B cell (primary cell): ENCODE data around the gene THSD7A. TPM values are rescaled to one million over a fixed set of nuclear protein-coding genes. Genes with fewer than 3 reads are reported as not detected.

ENCODE experiments used
- ATAC-seq: fragments of 200-7000 bp; cut with Tn5 transposase; one replicate; pipeline ENCODE4 v1.10.0; 2021; ENCODE audit warnings: low read depth, mild to moderate bottlenecking, moderate number of reproducible peaks, moderate library complexity
- CTCF ChIA-PET: fragments of 350-600 bp; sonication (Branson Sonifier 250); formaldehyde crosslinking; loops from one replicate; lab custom pipeline; 2021; ENCODE audit warnings: antibody characterized with exemption, inconsistent platforms; lab: Charles Lee
- POLR2A ChIA-PET: fragments of 350-600 bp; sonication (Branson Sonifier 250); formaldehyde crosslinking; loops from one replicate; lab custom pipeline; 2021; ENCODE audit warnings: antibody characterized with exemption; lab: Charles Lee
- DNase-seq: peaks from one replicate; pipeline ENCODE4 v3.0.0; 2013
- H2AFZ ChIP-seq: 2 replicates; pipeline ENCODE4 v1.6.1; 2012; ENCODE audit warnings: mild to moderate bottlenecking, low read depth, low read length; ENCODE audit not compliant: insufficient read depth, poor library complexity, severe bottlenecking
- H3K27ac ChIP-seq, 2 donors: 1 replicate in 1 of 2; 2 replicates in 1 of 2; pipeline ENCODE4 v1.5.1; 2012 to 2013; ENCODE audit warnings: low read length in 2 of 2, mild to moderate bottlenecking in 2 of 2, moderate library complexity in 1 of 2
- H3K27me3 ChIP-seq, 4 experiments: fragments of 200-600 bp in 1 of 4; sonication (generic) in 1 of 4; replicated peaks in 1 of 4; 1 replicate in 2 of 4; 2 replicates in 2 of 4; pipeline versions ENCODE4 v1.6.1 to v1.7.0; 2013 to 2016; ENCODE audit warnings: low read length in 3 of 4, mild to moderate bottlenecking in 2 of 4, mixed read lengths in 1 of 4, moderate library complexity in 1 of 4; ENCODE audit not compliant: insufficient read depth in 4 of 4, control insufficient read depth in 3 of 4; ENCODE audit errors: control extremely low read depth in 1 of 4
- H3K36me3 ChIP-seq, 2 experiments: replicated peaks in 1 of 2; 1 replicate in 1 of 2; 2 replicates in 1 of 2; pipeline versions ENCODE4 v1.6.1 to v1.7.1; 2013; ENCODE audit warnings: low read length in 1 of 2; ENCODE audit not compliant: insufficient read depth in 2 of 2, control insufficient read depth in 1 of 2; ENCODE audit errors: control extremely low read depth in 1 of 2, extremely low read depth in 1 of 2
- H3K4me1 ChIP-seq, 2 donors: fragments of 200-600 bp in 1 of 2; sonication (generic) in 1 of 2; 1 replicate in 1 of 2; 2 replicates in 1 of 2; pipeline versions ENCODE4 v1.5.1 to v1.6.1; 2013 to 2017; ENCODE audit warnings: low read length in 2 of 2; ENCODE audit not compliant: control insufficient read depth in 2 of 2, insufficient read depth in 2 of 2
- H3K4me2 ChIP-seq: replicated peaks from 2 replicates; pipeline ENCODE3; 2012; ENCODE audit warnings: mild to moderate bottlenecking, low read depth, low read length; ENCODE audit not compliant: poor library complexity, severe bottlenecking
- H3K4me3 ChIP-seq, 5 experiments: fragments of 200-600 bp in 1 of 5; sonication (generic) in 1 of 5; 1 replicate in 3 of 5; 2 replicates in 2 of 5; pipeline versions ENCODE4 v1.5.1 to v1.7.0; 2011 to 2016; ENCODE audit warnings: low read length in 4 of 5, mild to moderate bottlenecking in 4 of 5, low read depth in 2 of 5, control low read depth in 1 of 5, moderate library complexity in 1 of 5; ENCODE audit not compliant: insufficient read depth in 1 of 5; ENCODE audit errors: control extremely low read depth in 1 of 5, extremely low read depth in 1 of 5
- H3K79me2 ChIP-seq: fragments of 200-600 bp; sonication (generic); one replicate; pipeline ENCODE4 v1.6.0; 2016; ENCODE audit warnings: low read length; ENCODE audit not compliant: control insufficient read depth, insufficient read depth
- H3K9ac ChIP-seq: fragments of 200-600 bp; sonication (generic); 2 replicates; pipeline ENCODE4 v1.6.1; 2017; ENCODE audit warnings: mild to moderate bottlenecking, low read length, moderate library complexity
- H3K9me3 ChIP-seq, 3 donors: one replicate each; pipeline versions ENCODE4 v1.6.1 to v1.7.1; 2013; ENCODE audit warnings: low read length in 2 of 3; ENCODE audit not compliant: control insufficient read depth in 2 of 3, insufficient read depth in 1 of 3; ENCODE audit errors: control extremely low read depth in 1 of 3
- H4K20me1 ChIP-seq: 2 replicates; pipeline ENCODE4 v1.6.0; 2012; ENCODE audit warnings: mild to moderate bottlenecking, low read length; ENCODE audit not compliant: insufficient read depth, control insufficient read depth, poor library complexity, severe bottlenecking
- H3K27ac Mint-ChIP-seq: one replicate; pipeline ENCODE4 v1.8.0; 2021; ENCODE audit warnings: mixed read lengths
- H3K27me3 Mint-ChIP-seq: one replicate; pipeline ENCODE4 v1.8.0; 2021; ENCODE audit warnings: mixed read lengths
- H3K4me1 Mint-ChIP-seq: one replicate; pipeline ENCODE4 v1.8.0; 2021; ENCODE audit warnings: mixed read lengths
- H3K4me3 Mint-ChIP-seq: one replicate; pipeline ENCODE4 v1.8.0; 2021; ENCODE audit warnings: mixed read lengths
- H3K9me3 Mint-ChIP-seq: one replicate; pipeline ENCODE4 v1.8.0; 2022; ENCODE audit warnings: mixed read lengths; ENCODE audit not compliant: insufficient read depth
- CTCF ChIP-seq: fragments of 200-600 bp; IDR thresholded peaks from one replicate; pipeline ENCODE4 v1.8.0; 2022; ENCODE audit warnings: antibody characterized with exemption, mild to moderate bottlenecking
- EZH2 ChIP-seq: IDR thresholded peaks from 2 replicates; pipeline ENCODE4 v1.6.1; 2012; ENCODE audit warnings: borderline replicate concordance, low read depth, mild to moderate bottlenecking, moderate library complexity, low read length; ENCODE audit not compliant: insufficient read depth, poor library complexity, severe bottlenecking
- WGBS: methylation state at CpG from one replicate; pipeline ENCODE4 v1.1.5; 2013; ENCODE audit warnings: missing lambda C conversion rate; ENCODE audit not compliant: insufficient coverage; 5-methylcytosine and 5-hydroxymethylcytosine counted together
- intact Hi-C: fragments of 100-400 bp; cut with micrococcal nuclease; formaldehyde crosslinking; loops from one replicate; pipeline ENCODE4 v1.10.0; 2022
- polyA plus RNA-seq: library from polyadenylated mRNA; depleted of rRNA; stranded (reverse); fragments of >200 nt; gene quantifications from 2 replicates; pipeline ENCODE4 v1.2.3, GENCODE V29; 2012
- total RNA-seq, 2 donors: library from RNA; stranded (reverse); fragments of 120-200 nt in 1 of 2; gene quantifications; 1 replicate in 1 of 2; 2 replicates in 1 of 2; pipeline versions ENCODE4 v1.2.3 to v1.2.4, GENCODE V29; 2013 to 2022

The THSD7A gene
- total and polyA plus RNA-seq, 2 donors (not counting 1 experiment from before 2014, with no cell fraction given): not detected

DNA sequence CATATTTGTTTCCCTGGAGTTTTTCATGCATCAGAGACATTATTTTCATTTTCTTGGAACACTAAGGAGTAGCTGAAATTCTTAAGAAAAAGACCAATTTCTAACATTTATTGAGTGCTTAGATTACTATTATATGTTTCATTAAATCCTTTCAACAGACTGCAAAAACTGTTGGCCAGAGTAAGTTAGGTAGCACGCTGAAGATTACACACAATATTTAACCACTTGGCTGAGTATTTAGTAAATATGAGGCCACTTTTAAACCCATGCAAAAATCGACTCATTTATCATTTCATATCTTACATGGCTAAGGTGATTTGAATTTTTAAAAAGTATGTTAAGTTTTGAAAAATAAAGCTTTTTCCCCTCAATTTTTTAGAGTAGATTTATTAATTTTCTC lies 358.8 kb downstream of the THSD7A start:
- Histone ChIP-seq H3K9ac (no peak overlapping the region), H3K27me3 (no peaks in the 10 kb centered on the region), H3K4me1 (no peaks in the 10 kb centered on the region), H3K36me3 (no peaks in the 10 kb centered on the region), H4K20me1 (no peaks in the 10 kb centered on the region), H3K4me3 (no peak overlapping the region), H3K27ac (no peak overlapping the region), H3K79me2 (no peaks in the 10 kb centered on the region), H3K4me2 (no peak overlapping the region), H3K9me3 (no peaks in the 10 kb centered on the region), H2AFZ (no peak overlapping the region)
- CTCF ChIA-PET: no interaction called here
- Mint-ChIP-seq H3K4me3 (no peak overlapping the region), H3K27ac (no peak overlapping the region), H3K4me1 (no peaks in the 10 kb centered on the region), H3K27me3 (no peaks in the 10 kb centered on the region), H3K9me3 (no peaks in the 10 kb centered on the region)
- intact Hi-C loops: no loop called here
- POLR2A ChIA-PET: no interaction called here
- no CpG with 5 or more reads among the region's 2 CpGs for WGBS
- DNase-seq (no peak), ATAC-seq (no peak)
- no peak for TF ChIP-seq CTCF
- TF ChIP-seq EZH2: no peak

DNA sequence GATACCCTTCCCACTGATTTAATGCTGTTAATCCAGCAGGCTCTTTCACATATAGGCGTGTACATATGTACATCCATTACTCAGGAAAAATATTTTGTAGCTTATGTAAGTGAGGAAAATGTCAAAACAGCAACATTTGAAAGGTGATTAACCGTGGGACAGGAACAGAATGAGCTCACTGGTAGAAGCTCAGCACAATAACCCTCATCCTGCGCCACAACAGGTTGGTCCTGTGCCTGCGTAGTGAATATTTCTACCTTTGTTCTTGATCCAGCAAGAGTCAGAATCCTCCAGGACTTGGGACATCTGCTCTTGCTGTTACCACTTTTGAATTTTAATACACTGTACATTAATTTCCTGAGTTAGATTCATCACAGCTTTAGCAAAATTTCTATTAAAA lies 359.4 kb downstream of the THSD7A start:
- H3K36me3 ChIP-seq: no peaks in the 10 kb centered on the region
- CTCF ChIA-PET: no interaction called here
- H3K4me2 ChIP-seq: no peak overlapping the region
- H3K79me2 ChIP-seq: no peaks in the 10 kb centered on the region
- no peak overlapping the region for H3K27ac ChIP-seq
- H3K9me3 ChIP-seq: no peaks in the 10 kb centered on the region
- no CpG with 5 or more reads among the region's 4 CpGs for WGBS
- H3K4me3 Mint-ChIP-seq: no peak overlapping the region
- no peak overlapping the region for H3K9ac ChIP-seq
- H2AFZ ChIP-seq: no peak overlapping the region
- H3K27ac Mint-ChIP-seq: no peak overlapping the region
- ATAC-seq (no peak), DNase-seq (no peak)
- intact Hi-C loops: no loop called here
- POLR2A ChIA-PET: no interaction called here
- H3K4me3 ChIP-seq: no peak overlapping the region
- H3K4me1 Mint-ChIP-seq: no peaks in the 10 kb centered on the region
- H4K20me1 ChIP-seq: no peaks in the 10 kb centered on the region
- no peaks in the 10 kb centered on the region for H3K4me1 ChIP-seq
- H3K9me3 Mint-ChIP-seq: no peaks in the 10 kb centered on the region
- H3K27me3 Mint-ChIP-seq: no peaks in the 10 kb centered on the region
- TF ChIP-seq EZH2 (no peak), CTCF (no peak)
- no peaks in the 10 kb centered on the region for H3K27me3 ChIP-seq
